AG09319 (cell line): ENCODE data around the gene DENND4C.

Experiments
- DNase-seq: peaks from one replicate; pipeline ENCODE4 v3.0.0-alpha.2; 2010; ENCODE audit warnings: low read depth; ENCODE audit errors: extremely low read depth
- CTCF ChIP-seq: IDR thresholded peaks from 2 replicates; pipeline ENCODE4 v1.5.1; 2011; ENCODE audit warnings: low read depth, mild to moderate bottlenecking, inconsistent platforms, low read length, moderate library complexity

The DENND4C gene

GRCh38 chr9:19358701-19359100 is 128.2 kb downstream of the DENND4C start:
- DNase-seq, result no peak
- no peak for TF ChIP-seq CTCF

- no peak for DNase-seq
- no peak for TF ChIP-seq CTCF
Measured at GRCh38 chr9:19369107-19369506, 138.6 kb downstream of the DENND4C start.

GRCh38 chr9:19371942-19372341 is 141.4 kb downstream of the DENND4C start:
- DNase-seq, result no peak
- TF ChIP-seq CTCF, result no peak

- TF ChIP-seq CTCF, result no peak
- DNase-seq, result no peak
Measured at GRCh38 chr9:19372567-19372966, 142.1 kb downstream of the DENND4C start.

GRCh38 chr9:19373527-19373926 is 143.0 kb downstream of the DENND4C start:
- TF ChIP-seq CTCF, result no peak
- DNase-seq, result no peak

- no peak for DNase-seq
- no peak for TF ChIP-seq CTCF
Measured at GRCh38 chr9:19375538-19375937, 145.0 kb downstream of the DENND4C start.

- DNase-seq, result no peak
- no peak for TF ChIP-seq CTCF
Measured at GRCh38 chr9:19376931-19377330, 146.4 kb downstream of the DENND4C start.
